Activated T-cell treated with anti-CD3 and anti-CD28 coated beads for 24 hours (primary cell): ENCODE results near the gene PRF1.
"Not testable (repeated sequence)": the region's sequence is repeated elsewhere in the genome, so short reads cannot be mapped to it uniquely, and the experiment has no call there.

Source experiments
- DNase-seq: peaks from one replicate; pipeline ENCODE4 v3.0.0-alpha.2; 2020; ENCODE audit warnings: low read depth

Gene PRF1

GRCh38 chr10:70617798-70618568, 15.4 kb upstream of the PRF1 start:
- no peak for DNase-seq

DNA sequence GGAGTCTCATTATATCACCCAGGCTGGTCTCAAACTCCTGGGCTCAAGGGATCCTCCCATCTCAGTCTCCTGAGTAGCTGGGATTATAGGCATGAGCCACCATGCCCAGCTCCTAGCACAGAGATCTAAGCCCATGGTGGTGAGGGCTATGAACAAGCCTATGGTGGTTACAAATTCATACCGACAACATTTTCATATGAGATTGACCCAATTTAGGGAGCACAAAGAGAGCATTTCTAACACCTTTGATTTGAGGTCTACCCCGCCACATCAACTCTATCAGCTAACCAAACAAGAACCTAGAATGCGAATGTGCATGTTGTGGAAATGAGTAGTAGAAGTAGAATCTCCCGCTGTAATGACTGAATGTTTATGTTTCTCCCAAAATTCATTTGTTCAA, 14.2 kb upstream of the PRF1 start:
- no peak for DNase-seq

DNA sequence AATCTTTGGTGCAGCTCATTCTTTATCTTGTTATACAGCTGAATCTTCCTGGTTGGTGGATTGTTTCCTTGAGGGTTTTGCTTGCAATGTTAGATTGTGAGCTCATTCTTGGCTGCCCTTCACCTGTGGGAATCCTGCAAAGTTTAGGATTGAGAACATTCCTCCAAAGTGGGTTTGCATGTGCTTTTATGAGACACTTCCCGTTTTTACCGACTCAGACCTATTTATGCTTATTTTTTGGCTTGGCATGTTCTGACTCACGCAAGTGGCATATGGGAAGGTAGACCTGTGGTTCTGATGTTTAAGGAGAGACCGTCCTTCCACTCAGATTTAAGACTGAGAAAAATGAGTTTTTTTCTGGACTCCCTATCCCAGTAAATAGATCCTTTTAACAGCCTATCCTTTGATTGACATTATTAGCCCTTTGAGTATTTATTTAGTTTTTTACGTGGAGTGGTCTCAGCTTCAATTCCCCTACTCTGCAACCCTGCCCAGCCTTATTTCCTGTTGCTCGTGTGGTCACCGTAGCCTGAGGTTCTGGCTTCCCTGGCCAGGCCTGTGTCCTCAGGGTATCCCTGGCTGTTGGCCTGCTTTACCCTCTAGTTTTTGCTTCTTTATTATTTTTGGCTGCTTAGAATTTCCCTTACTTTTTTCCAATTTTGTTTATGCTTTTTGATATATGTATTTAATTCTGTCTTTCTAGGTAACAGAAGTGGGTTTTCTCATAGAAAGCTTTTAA, 13.4 kb upstream of the PRF1 start:
- DNase-seq = no peak

DNA sequence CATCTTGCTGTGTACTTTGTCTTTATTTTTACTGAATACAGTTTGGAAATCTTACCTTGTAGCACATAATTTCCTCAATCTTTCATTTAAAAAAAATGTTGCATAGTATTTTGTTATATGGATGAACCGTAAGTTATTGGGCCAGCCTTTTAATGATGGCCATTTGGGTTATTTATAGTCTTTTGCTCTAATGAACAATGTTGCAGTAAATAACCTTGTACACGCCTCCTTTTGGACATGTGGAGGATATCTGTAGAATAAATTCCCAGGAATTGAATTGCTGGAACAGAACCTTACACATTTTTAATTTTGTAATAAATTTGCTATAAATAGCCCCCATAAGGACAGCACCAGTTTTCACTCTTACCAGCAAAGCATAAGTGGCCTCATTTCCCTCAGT, 12.7 kb upstream of the PRF1 start:
- DNase-seq = no peak

GRCh38 chr10:70614364-70614763, 11.8 kb upstream of the PRF1 start:
- not testable (repeated sequence) for DNase-seq

GRCh38 chr10:70613941-70614340, 11.4 kb upstream of the PRF1 start:
- no peak for DNase-seq

DNA sequence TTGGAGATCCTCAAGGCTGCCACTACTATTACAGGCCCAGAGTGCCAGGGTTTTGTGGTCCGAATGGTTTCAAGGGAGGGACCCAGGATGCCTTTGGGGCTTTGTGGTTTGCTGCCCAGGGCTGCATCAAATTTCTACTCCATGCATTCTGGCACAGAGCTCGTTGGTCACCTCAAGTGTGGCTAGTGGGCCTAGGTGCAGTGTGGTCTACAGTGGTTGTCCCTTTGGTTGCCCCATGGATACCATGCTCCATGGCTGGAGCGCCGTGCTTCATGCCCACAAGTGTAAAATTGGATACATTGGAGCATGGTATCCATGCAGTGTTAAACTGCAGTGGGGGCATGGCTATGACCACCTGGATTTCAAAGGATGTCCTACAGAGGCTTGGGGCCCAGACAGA, 5.4 kb upstream of the PRF1 start:
- no peak for DNase-seq

GRCh38 chr10:70605161-70605560, 2.6 kb upstream of the PRF1 start:
- no peak for DNase-seq

DNA sequence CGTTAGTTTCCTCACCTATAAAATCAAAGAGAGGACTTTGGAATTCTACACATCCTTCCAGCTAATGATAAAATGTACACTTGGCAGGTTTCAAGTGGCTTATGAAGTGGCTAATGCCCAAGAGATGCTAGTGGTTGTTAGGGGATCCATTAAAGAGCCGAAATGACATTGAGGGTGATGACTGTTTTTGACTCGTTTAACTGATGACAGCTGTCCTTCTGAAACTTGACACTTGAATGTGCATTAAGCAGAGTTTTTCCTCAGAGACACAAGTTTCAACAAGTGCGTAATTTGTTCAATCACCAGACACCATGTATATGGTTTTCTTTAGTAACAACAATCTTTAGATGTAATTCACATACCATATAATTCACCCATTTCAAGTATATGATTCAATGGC, 1.6 kb upstream of the PRF1 start:
- DNase-seq = no peak

GRCh38 chr10:70603449-70603801, 884 bp upstream of the PRF1 start:
- DNase-seq = peak; percentile 34

DNA sequence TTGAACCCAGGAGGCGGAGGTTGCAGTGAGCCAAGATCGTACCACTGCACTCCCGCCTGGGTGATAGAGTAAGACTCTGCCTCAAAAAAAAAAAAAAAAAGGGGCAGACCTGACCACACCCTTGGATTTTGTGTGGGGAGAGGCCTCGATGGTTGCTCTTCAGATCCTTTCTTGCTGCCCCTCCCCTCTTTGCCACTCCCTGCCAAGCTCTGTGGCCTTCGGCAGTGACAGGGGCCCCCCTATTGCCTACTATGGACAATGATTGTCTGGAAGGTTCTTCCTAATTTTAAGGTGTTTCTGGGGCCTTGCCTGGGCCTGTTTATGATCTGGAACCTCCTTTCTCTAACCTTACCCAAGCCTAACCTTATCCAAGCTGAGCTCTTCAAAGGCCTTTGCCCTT, 795 bp downstream of the PRF1 start:
- DNase-seq = no peak

- DNase-seq = no peak
These were observed 1.8 kb downstream of the PRF1 start for GRCh38 chr10:70600512-70601395.

GRCh38 chr10:70599791-70600190, 2.8 kb downstream of the PRF1 start:
- DNase-seq = no peak

GRCh38 chr10:70599319-70599718, 3.2 kb downstream of the PRF1 start:
- DNase-seq = no peak

GRCh38 chr10:70598857-70599295, 3.7 kb downstream of the PRF1 start:
- no peak for DNase-seq

DNA sequence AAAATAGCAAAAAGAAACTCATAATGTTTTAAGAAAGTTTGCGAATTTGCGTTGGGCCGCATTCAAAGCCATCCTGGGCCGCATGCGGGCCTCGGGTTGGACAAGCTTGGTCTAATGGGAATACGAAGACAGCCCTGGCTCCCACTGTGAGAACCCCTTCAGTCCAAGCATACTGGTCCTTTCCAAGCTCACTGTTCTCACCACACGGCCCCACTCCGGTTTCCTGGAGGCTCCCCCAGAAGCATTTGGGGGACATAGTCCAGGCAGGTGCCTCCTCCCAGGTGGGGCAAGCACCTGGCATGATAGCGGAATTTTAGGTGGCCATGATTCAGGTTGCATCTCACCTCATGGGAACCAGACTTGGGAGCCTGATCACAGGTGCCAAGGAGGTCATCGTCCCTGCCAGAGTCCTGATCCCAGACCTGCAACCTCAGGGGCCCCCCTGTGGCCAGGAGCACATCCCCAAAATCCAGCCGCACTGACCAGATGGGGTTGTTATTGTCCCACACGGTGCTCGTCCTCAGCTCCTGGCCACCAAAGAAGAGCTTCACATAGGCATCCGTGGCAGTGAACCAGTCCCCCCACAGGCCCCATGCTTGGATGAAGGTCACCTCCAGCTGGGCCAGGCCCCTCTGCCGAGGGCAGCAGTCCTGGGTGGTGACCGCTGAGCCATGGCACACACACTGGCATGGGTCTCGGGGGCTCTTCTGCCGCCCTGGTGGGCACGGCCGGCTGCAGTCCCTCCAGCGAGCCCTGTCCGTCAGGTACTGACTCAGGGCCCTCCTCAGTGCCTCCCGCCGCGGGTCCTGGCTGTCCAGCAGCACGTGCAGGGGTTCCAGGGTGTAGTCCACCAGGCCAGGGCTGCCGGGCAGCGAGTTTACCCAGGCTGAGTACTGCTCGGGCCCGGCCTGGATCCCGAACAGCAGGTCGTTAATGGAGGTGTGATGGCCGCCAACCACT, 4.4 kb downstream of the PRF1 start:
- no peak for DNase-seq

DNA sequence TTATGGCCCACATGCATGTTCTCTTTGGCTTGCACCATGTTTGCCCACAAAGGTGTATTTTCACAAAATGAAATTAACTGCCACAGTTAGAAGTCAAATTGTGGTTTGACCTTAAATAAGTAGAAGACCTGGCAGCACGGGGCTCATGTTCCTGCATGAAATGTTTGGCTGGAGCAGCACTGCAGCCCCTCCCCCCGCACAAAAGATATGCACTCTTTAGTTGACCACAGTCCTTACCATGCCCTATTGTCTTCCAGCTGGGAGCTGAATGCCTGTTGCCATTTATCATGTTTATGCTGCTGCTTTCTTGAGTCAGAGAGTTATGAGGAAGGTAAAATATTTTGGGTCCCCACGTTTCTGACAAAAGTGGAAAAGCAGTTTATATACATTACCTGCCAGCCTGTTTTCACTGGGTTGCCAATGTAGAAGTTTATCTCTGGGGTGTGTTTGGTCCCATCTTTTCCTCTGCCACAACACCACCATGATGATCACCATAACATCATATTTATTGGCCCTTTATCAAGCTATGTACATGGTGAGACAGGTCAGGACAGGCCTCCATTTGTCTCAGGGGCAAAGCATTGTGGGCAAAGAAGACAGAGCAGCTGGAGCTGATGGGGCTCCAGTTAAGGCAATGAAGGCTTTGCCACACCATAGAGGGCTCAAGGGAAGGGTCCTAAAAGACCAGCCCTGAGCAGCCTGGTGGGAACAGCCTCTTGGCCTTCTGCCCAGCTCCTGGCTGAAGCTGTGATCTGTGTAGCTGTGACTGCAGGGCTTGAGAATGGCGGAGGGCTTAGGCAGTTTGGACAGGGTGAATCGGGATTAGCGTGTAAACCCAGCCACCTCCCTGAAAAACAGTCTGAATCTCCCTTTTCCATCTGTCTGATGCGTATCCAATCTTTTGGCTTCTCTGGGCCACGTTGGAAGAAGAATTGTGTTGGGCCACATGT, 5.4 kb downstream of the PRF1 start:
- no peak for DNase-seq

DNA sequence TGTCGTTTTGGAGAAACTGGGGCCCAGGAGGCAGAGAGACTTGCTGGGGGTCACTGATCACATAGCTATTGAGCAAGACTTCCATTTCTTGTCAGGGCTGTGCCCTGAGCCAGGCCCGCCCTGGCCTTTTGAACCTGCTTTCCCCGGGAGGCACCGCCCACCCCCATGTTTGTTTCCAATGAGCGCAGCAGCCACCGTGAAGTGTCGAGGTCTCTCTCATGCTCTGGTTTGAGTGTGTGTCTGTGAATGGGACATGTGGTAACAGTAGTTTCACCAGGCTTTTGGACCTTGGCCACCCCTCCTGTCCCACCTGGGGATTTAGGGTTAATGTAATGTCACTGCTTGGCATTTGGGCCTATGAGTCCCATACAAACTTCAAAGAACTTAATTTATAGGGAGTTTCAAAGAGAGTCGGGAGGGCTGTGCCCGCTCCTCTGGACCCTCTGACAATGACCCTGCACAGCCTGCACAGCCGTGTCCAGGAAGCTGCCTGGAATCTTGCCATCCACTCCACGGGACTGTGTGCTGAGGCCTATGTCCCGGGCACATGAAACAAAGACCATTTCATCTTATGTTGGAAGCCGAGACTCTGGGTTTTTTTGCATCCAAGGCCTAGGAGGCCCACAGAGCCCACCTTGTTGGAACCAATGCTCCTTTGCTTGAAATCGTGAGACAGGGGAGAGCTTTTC, 6.3 kb downstream of the PRF1 start:
- no peak for DNase-seq

- no peak for DNase-seq
These were observed 7.0 kb downstream of the PRF1 start for GRCh38 chr10:70595566-70596016.

DNA sequence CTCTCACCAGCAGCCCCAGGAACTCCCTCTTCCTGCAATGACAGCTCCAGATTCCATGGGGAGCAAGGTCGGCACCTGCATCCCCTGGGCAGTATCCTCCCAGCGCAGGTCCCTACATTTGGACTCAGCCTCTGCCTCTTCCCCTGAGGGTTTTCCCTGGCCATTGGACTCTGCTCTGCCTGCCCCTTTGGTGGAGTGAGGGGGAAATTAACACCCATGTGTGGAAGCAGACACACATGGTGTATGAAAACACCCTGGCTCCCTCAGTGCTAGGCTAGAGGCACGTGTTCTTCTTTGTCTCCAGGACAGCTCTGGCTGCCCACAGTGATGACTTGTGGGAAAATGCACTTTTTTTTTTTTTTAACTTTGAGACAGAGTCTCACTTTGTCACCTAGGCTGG, 8.4 kb downstream of the PRF1 start:
- DNase-seq = no peak
